Immature natural killer cell (primary cell): ENCODE results near the gene GUSB. TPM values are rescaled to one million over a fixed set of nuclear protein-coding genes. Genes with fewer than 3 reads are reported as not detected.
"Not testable (repeated sequence)": the region's sequence is repeated elsewhere in the genome, so short reads cannot be mapped to it uniquely, and the experiment has no call there.

Experiments used
- DNase-seq, 3 donors: peaks; one replicate each; pipeline ENCODE4 v3.0.0; 2022; ENCODE audit warnings: mixed read lengths in 1 of 3
- H3K27ac Mint-ChIP-seq, 6 donors: one replicate each; pipeline ENCODE4 v1.8.0; 2020; ENCODE audit warnings: mixed read lengths in 6 of 6, mild to moderate bottlenecking in 5 of 6, inconsistent platforms in 4 of 6, moderate library complexity in 3 of 6
- H3K27me3 Mint-ChIP-seq, 3 donors: one replicate each; pipeline ENCODE4 v1.8.0; 2020 to 2021; ENCODE audit warnings: low read depth in 3 of 3, mild to moderate bottlenecking in 3 of 3, mixed read lengths in 3 of 3, moderate library complexity in 3 of 3, inconsistent platforms in 1 of 3
- H3K36me3 Mint-ChIP-seq, 3 donors: one replicate each; pipeline ENCODE4 v1.8.0; 2020; ENCODE audit warnings: mixed read lengths in 3 of 3, inconsistent platforms in 2 of 3, mild to moderate bottlenecking in 2 of 3
- H3K4me1 Mint-ChIP-seq, 2 donors: one replicate each; pipeline ENCODE4 v1.8.0; 2020; ENCODE audit warnings: inconsistent platforms in 2 of 2, mild to moderate bottlenecking in 2 of 2, mixed read lengths in 2 of 2, moderate library complexity in 1 of 2
- H3K4me3 Mint-ChIP-seq, 5 donors: one replicate each; pipeline ENCODE4 v1.8.0; 2020; ENCODE audit warnings: mild to moderate bottlenecking in 5 of 5, mixed read lengths in 5 of 5, inconsistent platforms in 3 of 5, moderate library complexity in 3 of 5
- H3K9me3 Mint-ChIP-seq, 6 donors: one replicate each; pipeline ENCODE4 v1.8.0; 2020; ENCODE audit warnings: mild to moderate bottlenecking in 6 of 6, mixed read lengths in 6 of 6, inconsistent platforms in 4 of 6, moderate library complexity in 3 of 6
- polyA plus RNA-seq, 3 donors: library from polyadenylated mRNA; unstranded; fragments of 300-500 nt; fragmentation: Illumina TruSeq; gene quantifications; one replicate each; pipeline ENCODE4 v1.2.3, GENCODE V29; 2021

Gene GUSB
- polyA plus RNA-seq = 100 to 1,000 TPM in 1 of 3 donors, 10 to 100 TPM in 2; 75.1 to 119 (median 77.3) TPM

- peaks cover 10 to 17% of the 10 kb centered on the region in 2 donors for H3K4me1 Mint-ChIP-seq
- peak; percentile 84 to 85 (median 85) for DNase-seq
- H3K27ac Mint-ChIP-seq = peak within 1 kb of the TSS; percentile 90 to 98 (median 94)
- H3K27me3 Mint-ChIP-seq = peaks cover 0 to 6% (median 4%) of the 10 kb centered on the region in 3 donors
- no peaks in the 10 kb centered on the region for H3K9me3 Mint-ChIP-seq
- peak within 1 kb of the TSS; percentile 87 to 94 (median 89) for H3K4me3 Mint-ChIP-seq
- H3K36me3 Mint-ChIP-seq = no peaks in the 10 kb centered on the region
These were observed at the start of gene GUSB for GRCh38 chr7:65981965-65982792. TSS of gene GUSB (minus strand) at chr7:65982213. CDS start at chr7:65982183, 30 bp downstream.

- H3K27ac Mint-ChIP-seq, H3K36me3 Mint-ChIP-seq, H3K27me3 Mint-ChIP-seq: not testable (repeated sequence)
These were observed 46.3 kb upstream of the GUSB start for GRCh38 chr7:66028342-66028741.

GRCh38 chr7:66016131-66016461 is 34.1 kb upstream of the GUSB start:
- no peaks in the 10 kb centered on the region for H3K4me1 Mint-ChIP-seq
- no peak overlapping the region for H3K27ac Mint-ChIP-seq
- no peak overlapping the region for H3K4me3 Mint-ChIP-seq
- no peaks in the 10 kb centered on the region for H3K36me3 Mint-ChIP-seq
- DNase-seq = no peak
- H3K9me3 Mint-ChIP-seq = no peaks in the 10 kb centered on the region
- peaks cover 2 to 5% (median 2%) of the 10 kb centered on the region in 3 donors for H3K27me3 Mint-ChIP-seq

More at GRCh38 chr7:66028342-66028741, 46.3 kb upstream of the GUSB start:
- not testable (repeated sequence) for H3K9me3 Mint-ChIP-seq, DNase-seq, H3K4me3 Mint-ChIP-seq
- peaks cover 11 to 12% of the 10 kb centered on the region in 2 donors for H3K4me1 Mint-ChIP-seq

- no peaks in the 10 kb centered on the region for H3K36me3 Mint-ChIP-seq
- H3K27me3 Mint-ChIP-seq = peaks cover 2 to 5% (median 2%) of the 10 kb centered on the region in 3 donors
- no peaks in the 10 kb centered on the region for H3K9me3 Mint-ChIP-seq
- H3K27ac Mint-ChIP-seq = no peak overlapping the region
- no peaks in the 10 kb centered on the region for H3K4me1 Mint-ChIP-seq
- no peak overlapping the region for H3K4me3 Mint-ChIP-seq
- DNase-seq = no peak
These were observed 33.6 kb upstream of the GUSB start for GRCh38 chr7:66015440-66016130.

- peaks cover 2 to 5% (median 3%) of the 10 kb centered on the region in 3 donors for H3K27me3 Mint-ChIP-seq
- no peak overlapping the region for H3K27ac Mint-ChIP-seq
- H3K4me3 Mint-ChIP-seq = no peak overlapping the region
- no peaks in the 10 kb centered on the region for H3K4me1 Mint-ChIP-seq
- no peak for DNase-seq
- H3K9me3 Mint-ChIP-seq = no peaks in the 10 kb centered on the region
- no peaks in the 10 kb centered on the region for H3K36me3 Mint-ChIP-seq
These were observed 31.9 kb upstream of the GUSB start for GRCh38 chr7:66013938-66014337.

GRCh38 chr7:66007232-66007631 is 25.2 kb upstream of the GUSB start:
- H3K4me1 Mint-ChIP-seq = no peaks in the 10 kb centered on the region
- H3K36me3 Mint-ChIP-seq = no peaks in the 10 kb centered on the region
- no peaks in the 10 kb centered on the region for H3K9me3 Mint-ChIP-seq
- no peak overlapping the region for H3K4me3 Mint-ChIP-seq
- H3K27ac Mint-ChIP-seq = no peak overlapping the region
- peaks cover 2 to 4% (median 2%) of the 10 kb centered on the region in 3 donors for H3K27me3 Mint-ChIP-seq
- no peak for DNase-seq

GRCh38 chr7:66005115-66005671 is 23.2 kb upstream of the GUSB start:
- not testable (repeated sequence) for H3K9me3 Mint-ChIP-seq, H3K27ac Mint-ChIP-seq, H3K36me3 Mint-ChIP-seq, H3K27me3 Mint-ChIP-seq, H3K4me1 Mint-ChIP-seq, DNase-seq, H3K4me3 Mint-ChIP-seq

GRCh38 chr7:66000823-66001417 is 18.9 kb upstream of the GUSB start:
- H3K27ac Mint-ChIP-seq, H3K4me1 Mint-ChIP-seq, DNase-seq, H3K27me3 Mint-ChIP-seq, H3K36me3 Mint-ChIP-seq, H3K9me3 Mint-ChIP-seq, H3K4me3 Mint-ChIP-seq: not testable (repeated sequence)

- H3K4me3 Mint-ChIP-seq, H3K9me3 Mint-ChIP-seq, H3K27me3 Mint-ChIP-seq, DNase-seq, H3K36me3 Mint-ChIP-seq, H3K27ac Mint-ChIP-seq, H3K4me1 Mint-ChIP-seq: not testable (repeated sequence)
These were observed 13.0 kb upstream of the GUSB start for GRCh38 chr7:65994984-65995383.

GRCh38 chr7:65992526-65992925 is 10.5 kb upstream of the GUSB start:
- no peak for DNase-seq
- Mint-ChIP-seq H3K27me3 (peaks cover 0 to 5% (median 2%) of the 10 kb centered on the region in 3 donors), H3K36me3 (peaks cover 0 to 4% (median 0%) of the 10 kb centered on the region in 3 donors), H3K9me3 (no peaks in the 10 kb centered on the region), H3K27ac (no peak overlapping the region), H3K4me1 (no peaks in the 10 kb centered on the region), H3K4me3 (no peak overlapping the region)

- not testable (repeated sequence) for H3K27me3 Mint-ChIP-seq, H3K4me3 Mint-ChIP-seq, H3K9me3 Mint-ChIP-seq, H3K4me1 Mint-ChIP-seq, H3K27ac Mint-ChIP-seq, H3K36me3 Mint-ChIP-seq, DNase-seq
These were observed 9.8 kb upstream of the GUSB start for GRCh38 chr7:65991829-65992228.

GRCh38 chr7:65989694-65990080 is 7.7 kb upstream of the GUSB start:
- no peak overlapping the region for H3K4me3 Mint-ChIP-seq

GRCh38 chr7:65988503-65988902 is 6.5 kb upstream of the GUSB start:
- not testable (repeated sequence) for H3K4me3 Mint-ChIP-seq, H3K9me3 Mint-ChIP-seq, H3K4me1 Mint-ChIP-seq, DNase-seq, H3K36me3 Mint-ChIP-seq, H3K27me3 Mint-ChIP-seq, H3K27ac Mint-ChIP-seq

More at GRCh38 chr7:65989694-65990080, 7.7 kb upstream of the GUSB start:
- Mint-ChIP-seq H3K36me3 (peaks cover 0 to 4% (median 0%) of the 10 kb centered on the region in 3 donors), H3K27me3 (peaks cover 0 to 2% (median 2%) of the 10 kb centered on the region in 3 donors), H3K4me1 (no peaks in the 10 kb centered on the region), H3K27ac (no peak overlapping the region), H3K9me3 (no peaks in the 10 kb centered on the region)
- DNase-seq = no peak

GRCh38 chr7:65988084-65988483 is 6.1 kb upstream of the GUSB start:
- H3K27me3 Mint-ChIP-seq = peaks cover 0 to 2% (median 2%) of the 10 kb centered on the region in 3 donors
- peaks cover 0 to 4% (median 0%) of the 10 kb centered on the region in 3 donors for H3K36me3 Mint-ChIP-seq
- no peak overlapping the region for H3K4me3 Mint-ChIP-seq
- DNase-seq = no peak
- H3K27ac Mint-ChIP-seq = no peak overlapping the region
- no peaks in the 10 kb centered on the region for H3K4me1 Mint-ChIP-seq
- H3K9me3 Mint-ChIP-seq = no peaks in the 10 kb centered on the region
